Measurements from ENCODE around the gene UQCC5.

DNA sequence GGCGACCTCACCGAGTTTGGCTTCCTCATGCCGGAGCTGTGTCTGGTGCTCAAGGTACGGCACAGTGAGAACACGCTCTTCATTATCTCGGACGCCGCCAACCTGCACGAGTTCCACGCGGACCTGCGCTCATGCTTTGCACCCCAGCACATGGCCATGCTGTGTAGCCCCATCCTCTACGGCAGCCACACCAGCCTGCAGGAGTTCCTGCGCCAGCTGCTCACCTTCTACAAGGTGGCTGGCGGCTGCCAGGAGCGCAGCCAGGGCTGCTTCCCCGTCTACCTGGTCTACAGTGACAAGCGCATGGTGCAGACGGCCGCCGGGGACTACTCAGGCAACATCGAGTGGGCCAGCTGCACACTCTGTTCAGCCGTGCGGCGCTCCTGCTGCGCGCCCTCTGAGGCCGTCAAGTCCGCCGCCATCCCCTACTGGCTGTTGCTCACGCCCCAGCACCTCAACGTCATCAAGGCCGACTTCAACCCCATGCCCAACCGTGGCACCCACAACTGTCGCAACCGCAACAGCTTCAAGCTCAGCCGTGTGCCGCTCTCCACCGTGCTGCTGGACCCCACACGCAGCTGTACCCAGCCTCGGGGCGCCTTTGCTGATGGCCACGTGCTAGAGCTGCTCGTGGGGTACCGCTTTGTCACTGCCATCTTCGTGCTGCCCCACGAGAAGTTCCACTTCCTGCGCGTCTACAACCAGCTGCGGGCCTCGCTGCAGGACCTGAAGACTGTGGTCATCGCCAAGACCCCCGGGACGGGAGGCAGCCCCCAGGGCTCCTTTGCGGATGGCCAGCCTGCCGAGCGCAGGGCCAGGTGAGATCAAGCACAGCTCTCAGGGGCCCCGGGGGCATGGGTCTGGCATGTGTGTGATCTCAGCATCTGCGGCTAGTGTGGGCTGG lies 48.4 kb upstream of the UQCC5 start:
- TF ChIP-seq NR2C2 (CRISPR knock-in tag; IDR thresholded peaks at IDR 0.05) (no peak), FOXJ3 (CRISPR knock-in tag; IDR thresholded peaks at IDR 0.05; ENCODE audit: borderline replicate concordance) (no peak), JUN (CRISPR knock-in tag; IDR thresholded peaks at IDR 0.05) (no peak), TCF7 (CRISPR knock-in tag; IDR thresholded peaks at IDR 0.05; ENCODE audit: low read depth) (no peak), ZNF263 (CRISPR knock-in tag; IDR thresholded peaks at IDR 0.05; ENCODE audit: low read depth) (no peak)
- TF ChIP-seq, protein P1, sequence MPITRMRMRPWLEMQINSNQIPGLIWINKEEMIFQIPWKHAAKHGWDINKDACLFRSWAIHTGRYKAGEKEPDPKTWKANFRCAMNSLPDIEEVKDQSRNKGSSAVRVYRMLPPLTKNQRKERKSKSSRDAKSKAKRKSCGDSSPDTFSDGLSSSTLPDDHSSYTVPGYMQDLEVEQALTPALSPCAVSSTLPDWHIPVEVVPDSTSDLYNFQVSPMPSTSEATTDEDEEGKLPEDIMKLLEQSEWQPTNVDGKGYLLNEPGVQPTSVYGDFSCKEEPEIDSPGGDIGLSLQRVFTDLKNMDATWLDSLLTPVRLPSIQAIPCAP (CRISPR knock-in tag; IDR thresholded peaks at IDR 0.05): no peak
- TF ChIP-seq, protein P2, sequence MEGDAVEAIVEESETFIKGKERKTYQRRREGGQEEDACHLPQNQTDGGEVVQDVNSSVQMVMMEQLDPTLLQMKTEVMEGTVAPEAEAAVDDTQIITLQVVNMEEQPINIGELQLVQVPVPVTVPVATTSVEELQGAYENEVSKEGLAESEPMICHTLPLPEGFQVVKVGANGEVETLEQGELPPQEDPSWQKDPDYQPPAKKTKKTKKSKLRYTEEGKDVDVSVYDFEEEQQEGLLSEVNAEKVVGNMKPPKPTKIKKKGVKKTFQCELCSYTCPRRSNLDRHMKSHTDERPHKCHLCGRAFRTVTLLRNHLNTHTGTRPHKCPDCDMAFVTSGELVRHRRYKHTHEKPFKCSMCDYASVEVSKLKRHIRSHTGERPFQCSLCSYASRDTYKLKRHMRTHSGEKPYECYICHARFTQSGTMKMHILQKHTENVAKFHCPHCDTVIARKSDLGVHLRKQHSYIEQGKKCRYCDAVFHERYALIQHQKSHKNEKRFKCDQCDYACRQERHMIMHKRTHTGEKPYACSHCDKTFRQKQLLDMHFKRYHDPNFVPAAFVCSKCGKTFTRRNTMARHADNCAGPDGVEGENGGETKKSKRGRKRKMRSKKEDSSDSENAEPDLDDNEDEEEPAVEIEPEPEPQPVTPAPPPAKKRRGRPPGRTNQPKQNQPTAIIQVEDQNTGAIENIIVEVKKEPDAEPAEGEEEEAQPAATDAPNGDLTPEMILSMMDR (IDR thresholded peaks at IDR 0.05): no peak
- TF ChIP-seq, protein P3, sequence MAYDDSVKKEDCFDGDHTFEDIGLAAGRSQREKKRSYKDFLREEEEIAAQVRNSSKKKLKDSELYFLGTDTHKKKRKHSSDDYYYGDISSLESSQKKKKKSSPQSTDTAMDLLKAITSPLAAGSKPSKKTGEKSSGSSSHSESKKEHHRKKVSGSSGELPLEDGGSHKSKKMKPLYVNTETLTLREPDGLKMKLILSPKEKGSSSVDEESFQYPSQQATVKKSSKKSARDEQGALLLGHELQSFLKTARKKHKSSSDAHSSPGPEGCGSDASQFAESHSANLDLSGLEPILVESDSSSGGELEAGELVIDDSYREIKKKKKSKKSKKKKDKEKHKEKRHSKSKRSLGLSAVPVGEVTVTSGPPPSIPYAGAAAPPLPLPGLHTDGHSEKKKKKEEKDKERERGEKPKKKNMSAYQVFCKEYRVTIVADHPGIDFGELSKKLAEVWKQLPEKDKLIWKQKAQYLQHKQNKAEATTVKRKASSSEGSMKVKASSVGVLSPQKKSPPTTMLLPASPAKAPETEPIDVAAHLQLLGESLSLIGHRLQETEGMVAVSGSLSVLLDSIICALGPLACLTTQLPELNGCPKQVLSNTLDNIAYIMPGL (CRISPR knock-in tag; IDR thresholded peaks at IDR 0.05): no peak
- TF ChIP-seq, protein P4, sequence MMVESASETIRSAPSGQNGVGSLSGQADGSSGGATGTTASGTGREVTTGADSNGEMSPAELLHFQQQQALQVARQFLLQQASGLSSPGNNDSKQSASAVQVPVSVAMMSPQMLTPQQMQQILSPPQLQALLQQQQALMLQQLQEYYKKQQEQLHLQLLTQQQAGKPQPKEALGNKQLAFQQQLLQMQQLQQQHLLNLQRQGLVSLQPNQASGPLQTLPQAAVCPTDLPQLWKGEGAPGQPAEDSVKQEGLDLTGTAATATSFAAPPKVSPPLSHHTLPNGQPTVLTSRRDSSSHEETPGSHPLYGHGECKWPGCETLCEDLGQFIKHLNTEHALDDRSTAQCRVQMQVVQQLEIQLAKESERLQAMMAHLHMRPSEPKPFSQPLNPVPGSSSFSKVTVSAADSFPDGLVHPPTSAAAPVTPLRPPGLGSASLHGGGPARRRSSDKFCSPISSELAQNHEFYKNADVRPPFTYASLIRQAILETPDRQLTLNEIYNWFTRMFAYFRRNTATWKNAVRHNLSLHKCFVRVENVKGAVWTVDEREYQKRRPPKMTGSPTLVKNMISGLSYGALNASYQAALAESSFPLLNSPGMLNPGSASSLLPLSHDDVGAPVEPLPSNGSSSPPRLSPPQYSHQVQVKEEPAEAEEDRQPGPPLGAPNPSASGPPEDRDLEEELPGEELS (CRISPR knock-in tag; IDR thresholded peaks at IDR 0.05): no peak
- TF ChIP-seq, protein P5, sequence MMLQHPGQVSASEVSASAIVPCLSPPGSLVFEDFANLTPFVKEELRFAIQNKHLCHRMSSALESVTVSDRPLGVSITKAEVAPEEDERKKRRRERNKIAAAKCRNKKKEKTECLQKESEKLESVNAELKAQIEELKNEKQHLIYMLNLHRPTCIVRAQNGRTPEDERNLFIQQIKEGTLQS (CRISPR knock-in tag; conservative IDR thresholded peaks at IDR 0.05): no peak
